HG02970 (cell line): Measurements from ENCODE around the gene SYNE1.
"Not testable (repeated sequence)": the region's sequence is repeated elsewhere in the genome, so short reads cannot be mapped to it uniquely, and the experiment has no call there.

Experiments used
- ATAC-seq: cut with Tn5 transposase; IDR thresholded peaks from one replicate; pipeline ENCODE4 v1.9.1; 2021; ENCODE audit warnings: mild to moderate bottlenecking, moderate library complexity, moderate number of reproducible peaks; ENCODE audit not compliant: unreplicated experiment, low FRiP score

SYNE1 gene, protein sequence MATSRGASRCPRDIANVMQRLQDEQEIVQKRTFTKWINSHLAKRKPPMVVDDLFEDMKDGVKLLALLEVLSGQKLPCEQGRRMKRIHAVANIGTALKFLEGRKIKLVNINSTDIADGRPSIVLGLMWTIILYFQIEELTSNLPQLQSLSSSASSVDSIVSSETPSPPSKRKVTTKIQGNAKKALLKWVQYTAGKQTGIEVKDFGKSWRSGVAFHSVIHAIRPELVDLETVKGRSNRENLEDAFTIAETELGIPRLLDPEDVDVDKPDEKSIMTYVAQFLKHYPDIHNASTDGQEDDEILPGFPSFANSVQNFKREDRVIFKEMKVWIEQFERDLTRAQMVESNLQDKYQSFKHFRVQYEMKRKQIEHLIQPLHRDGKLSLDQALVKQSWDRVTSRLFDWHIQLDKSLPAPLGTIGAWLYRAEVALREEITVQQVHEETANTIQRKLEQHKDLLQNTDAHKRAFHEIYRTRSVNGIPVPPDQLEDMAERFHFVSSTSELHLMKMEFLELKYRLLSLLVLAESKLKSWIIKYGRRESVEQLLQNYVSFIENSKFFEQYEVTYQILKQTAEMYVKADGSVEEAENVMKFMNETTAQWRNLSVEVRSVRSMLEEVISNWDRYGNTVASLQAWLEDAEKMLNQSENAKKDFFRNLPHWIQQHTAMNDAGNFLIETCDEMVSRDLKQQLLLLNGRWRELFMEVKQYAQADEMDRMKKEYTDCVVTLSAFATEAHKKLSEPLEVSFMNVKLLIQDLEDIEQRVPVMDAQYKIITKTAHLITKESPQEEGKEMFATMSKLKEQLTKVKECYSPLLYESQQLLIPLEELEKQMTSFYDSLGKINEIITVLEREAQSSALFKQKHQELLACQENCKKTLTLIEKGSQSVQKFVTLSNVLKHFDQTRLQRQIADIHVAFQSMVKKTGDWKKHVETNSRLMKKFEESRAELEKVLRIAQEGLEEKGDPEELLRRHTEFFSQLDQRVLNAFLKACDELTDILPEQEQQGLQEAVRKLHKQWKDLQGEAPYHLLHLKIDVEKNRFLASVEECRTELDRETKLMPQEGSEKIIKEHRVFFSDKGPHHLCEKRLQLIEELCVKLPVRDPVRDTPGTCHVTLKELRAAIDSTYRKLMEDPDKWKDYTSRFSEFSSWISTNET (N-terminal part only)

DNA sequence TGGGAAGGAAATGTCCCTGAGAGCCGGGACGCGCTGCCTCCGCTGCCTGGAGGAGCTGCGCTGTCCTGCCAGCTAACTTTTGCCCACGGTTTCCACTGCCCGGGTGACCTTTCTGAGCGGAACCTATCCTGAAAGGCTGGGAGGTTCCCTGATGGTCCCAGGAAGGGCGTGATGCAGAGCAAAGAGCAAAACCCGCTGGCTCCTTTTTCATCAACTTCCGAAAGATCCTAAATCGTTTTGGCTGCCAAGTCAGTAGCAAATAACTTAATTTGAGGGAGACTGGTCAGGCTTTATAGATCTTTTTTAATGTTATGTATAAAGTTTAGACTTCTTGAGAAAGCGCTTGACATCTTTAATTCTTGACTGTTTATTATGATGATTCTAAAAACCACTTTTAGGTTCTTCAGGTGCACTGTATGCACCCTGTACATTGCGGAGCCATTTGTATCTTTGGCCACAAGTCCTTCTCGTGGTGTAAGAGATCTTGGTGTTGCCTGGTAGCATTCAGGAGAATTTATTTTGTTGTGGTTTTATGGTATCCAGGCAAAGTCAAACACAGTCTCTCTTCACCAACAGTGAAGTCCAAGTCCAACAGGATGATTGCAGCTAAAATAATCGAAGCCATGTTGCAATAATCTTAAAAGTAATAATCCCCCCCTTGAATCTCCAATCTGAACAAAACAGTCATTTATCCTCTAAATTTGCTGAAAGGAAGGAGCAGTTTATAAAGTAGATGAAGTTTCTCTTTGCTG, at the start of gene SYNE1:
Gene SYNE1, minus strand, starts transcription at position 67 of the 752 bp plus-strand sequence. CDS start 9,031 bp downstream, outside the sequence.
- no peak for ATAC-seq

DNA sequence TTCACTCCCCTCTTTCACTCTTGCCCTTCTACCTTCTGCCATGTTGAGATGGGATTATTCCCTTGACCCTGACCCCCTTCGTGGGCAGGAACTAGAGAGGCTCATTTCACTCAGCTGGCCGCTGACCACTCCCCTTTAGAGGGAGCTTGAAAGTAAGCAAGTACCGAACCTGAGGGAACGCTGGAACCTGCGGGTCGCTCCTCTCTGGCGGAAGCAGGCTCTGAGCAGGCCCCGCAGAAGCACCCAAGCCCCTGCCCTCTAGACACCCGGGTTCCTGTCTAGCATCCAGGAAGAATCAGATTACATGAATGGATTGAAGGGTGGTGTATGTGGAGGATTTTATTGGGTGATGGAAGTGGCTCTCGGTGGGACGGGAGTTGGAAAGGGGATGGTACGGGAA, 48.7 kb upstream of the SYNE1 start:
- ATAC-seq, result no peak

DNA sequence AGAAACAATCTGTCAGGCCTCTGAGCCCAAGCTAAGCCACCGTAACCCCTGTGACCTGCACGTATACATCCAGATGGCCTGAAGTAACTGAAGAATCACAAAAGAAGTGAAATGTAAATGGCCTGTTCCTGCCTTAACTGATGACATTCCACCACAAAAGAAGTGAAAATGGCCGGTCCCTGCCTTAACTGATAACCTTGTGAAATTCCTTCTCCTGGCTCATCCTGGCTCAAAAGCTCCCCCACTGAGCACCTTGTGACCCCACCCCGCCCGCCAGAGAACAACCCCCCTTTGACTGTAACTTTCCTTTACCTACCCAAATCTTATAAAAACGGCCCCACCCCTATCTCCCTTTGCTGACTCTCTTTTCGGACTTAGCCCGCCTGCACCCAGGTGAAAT, 45.8 kb upstream of the SYNE1 start:
- not testable (repeated sequence) for ATAC-seq

DNA sequence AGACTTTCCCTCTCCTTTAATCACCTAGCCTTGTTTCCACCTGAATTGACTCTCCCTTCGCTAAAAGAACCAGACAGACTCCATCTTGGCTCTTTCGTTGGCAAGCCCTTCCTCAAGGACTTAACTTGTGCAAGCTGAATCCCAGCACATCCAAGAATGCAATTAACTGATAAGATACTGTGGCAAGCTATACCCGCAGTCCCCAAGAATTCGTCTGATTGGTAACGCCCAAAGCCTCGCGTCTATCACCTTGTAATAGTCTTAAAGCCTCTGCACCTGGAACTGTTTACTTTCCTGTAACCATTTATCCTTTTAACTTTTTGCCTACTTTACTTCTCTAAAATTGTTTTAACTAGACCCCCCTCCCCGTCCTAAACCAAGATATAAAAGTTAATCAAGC, 45.0 kb upstream of the SYNE1 start:
- no peak for ATAC-seq

- ATAC-seq, result no peak
These were observed 43.8 kb upstream of the SYNE1 start for GRCh38 chr6:152680879-152681517.

DNA sequence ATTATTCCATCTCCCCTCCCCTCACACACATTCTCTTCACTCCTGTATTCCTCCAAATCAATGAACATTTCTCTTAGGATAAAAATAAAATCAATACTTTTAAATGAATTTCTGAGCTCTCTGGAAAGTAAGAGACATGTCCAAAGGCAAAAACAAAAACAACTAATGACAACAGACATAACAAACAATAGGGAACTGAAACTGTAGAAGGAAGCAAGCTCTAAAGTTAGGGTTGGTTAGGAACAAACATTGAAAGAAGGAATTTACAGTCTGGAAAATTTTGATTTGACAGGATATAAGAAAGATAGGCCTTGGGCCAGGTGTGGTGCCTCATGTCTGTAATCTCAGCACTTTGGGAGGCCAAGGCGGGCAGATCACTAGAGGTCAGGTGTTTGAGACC, 43.0 kb upstream of the SYNE1 start:
- no peak for ATAC-seq

DNA sequence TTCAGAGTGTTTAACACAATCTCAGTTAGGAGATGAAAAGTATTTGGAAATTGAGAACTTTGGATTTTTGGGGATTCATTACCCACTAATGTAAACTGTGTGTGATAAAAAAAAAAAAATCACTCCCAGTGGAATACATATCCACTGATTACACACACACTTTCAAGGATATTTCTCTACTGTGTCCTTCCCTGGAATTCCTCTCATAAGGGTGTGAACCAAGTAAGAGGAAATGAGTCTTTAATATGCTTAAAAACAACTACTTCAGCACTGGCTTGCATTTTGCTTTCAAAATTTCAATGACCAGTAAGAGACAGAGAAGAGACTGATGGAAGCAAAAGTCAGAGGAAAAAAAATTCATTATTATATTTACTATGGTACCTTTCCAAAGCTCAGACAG, 36.1 kb upstream of the SYNE1 start:
- ATAC-seq, result no peak

DNA sequence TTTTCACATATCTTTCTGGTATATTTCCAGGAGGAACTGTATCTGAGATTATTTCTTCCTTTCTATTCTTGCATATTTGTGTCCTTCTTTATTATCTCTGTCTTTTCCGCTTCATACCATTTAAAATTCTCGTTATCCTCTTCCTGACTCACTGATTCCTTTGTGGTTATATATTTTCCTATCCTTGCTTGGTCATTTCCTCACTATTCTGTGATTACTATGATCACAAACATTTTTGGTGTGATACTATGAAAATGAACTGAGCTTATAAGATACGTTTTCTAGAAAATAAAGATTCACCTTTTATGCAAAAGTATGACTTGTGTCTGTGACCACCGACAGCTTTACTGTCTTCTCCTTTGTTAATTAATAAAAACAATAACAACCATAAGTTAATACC, 34.0 kb upstream of the SYNE1 start:
- ATAC-seq, result no peak

- no peak for ATAC-seq
These were observed 32.7 kb upstream of the SYNE1 start for GRCh38 chr6:152669895-152670294.

DNA sequence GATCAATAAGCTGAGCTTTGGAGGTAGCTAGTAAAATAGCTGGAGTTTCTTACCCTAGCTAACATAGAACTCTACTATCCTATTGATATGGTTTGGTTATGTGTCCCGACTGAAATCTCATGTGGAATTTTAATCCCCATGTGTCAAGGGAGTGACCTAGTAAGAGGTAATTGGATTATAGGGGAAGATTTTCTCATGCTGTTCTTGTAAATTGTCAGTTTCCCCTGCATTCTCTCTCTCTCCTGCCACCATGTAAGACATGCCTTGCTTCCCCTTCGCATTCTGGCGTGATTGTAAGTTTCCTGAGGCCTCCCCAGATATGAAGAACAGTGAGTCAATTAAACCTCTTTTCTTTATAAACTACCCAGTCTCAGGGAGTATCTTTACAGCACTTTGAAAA, 24.6 kb upstream of the SYNE1 start:
- no peak for ATAC-seq

- no peak for ATAC-seq
These were observed 14.8 kb upstream of the SYNE1 start for GRCh38 chr6:152651986-152652385.

- no peak for ATAC-seq
These were observed 10.9 kb upstream of the SYNE1 start for GRCh38 chr6:152648105-152648504.

DNA sequence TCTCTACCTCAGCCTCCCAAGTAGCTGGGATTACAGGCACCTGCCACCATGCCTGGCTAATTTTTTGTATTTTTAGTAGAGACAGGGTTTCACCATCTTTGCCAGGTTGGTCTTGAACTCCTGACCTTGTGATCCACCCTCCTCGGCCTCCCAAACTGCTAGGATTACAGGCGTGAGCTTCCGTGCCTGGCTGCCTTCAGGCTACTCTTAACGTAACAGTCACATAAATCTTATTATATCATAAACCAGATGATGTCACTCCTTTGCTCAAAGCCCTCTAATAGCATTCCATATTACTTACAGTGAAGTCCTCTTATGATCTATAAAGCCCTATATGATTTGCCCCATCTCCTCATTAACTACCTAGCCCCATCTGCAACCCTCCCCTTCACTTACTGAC, 9.6 kb upstream of the SYNE1 start:
- ATAC-seq, result not testable (repeated sequence)

GRCh38 chr6:152642578-152643375, 5.6 kb upstream of the SYNE1 start:
- ATAC-seq, result no peak

- ATAC-seq, result no peak
These were observed 410 bp downstream of the SYNE1 start for GRCh38 chr6:152636609-152637295.

DNA sequence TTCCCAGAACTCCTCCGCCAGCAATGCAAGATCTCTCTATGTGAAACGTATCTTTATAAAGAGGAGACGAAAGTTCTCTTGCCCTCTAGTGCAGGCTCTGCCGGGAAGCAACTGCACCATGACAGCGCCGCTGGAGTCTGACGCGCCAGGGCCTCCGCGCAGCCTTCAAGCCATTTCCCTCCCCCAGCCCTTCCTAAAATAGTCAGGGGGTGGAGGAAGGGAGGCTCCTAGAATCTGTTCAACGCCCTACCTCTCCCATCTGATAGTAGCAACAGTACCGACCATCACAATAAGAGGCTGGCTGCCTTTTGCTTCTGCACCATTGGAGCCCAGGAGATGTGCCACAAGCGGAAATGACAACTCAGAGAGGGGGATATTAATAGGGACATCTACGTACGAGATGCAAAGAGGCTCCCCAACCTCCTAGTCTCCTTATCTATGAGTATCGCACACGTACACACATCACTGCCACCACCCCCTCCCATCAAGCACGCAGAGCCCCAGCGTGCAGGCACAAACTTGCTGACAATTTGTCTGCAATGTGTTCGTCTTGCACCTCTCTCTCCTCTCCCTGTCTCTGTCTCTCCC, 1.0 kb downstream of the SYNE1 start:
- ATAC-seq, result no peak

- ATAC-seq, result no peak
These were observed 2.4 kb downstream of the SYNE1 start for GRCh38 chr6:152634773-152635172.
